Keratinocyte (primary cell): ENCODE results near the gene LETMD1. TPM values are rescaled to one million over a fixed set of nuclear protein-coding genes. Genes with fewer than 3 reads are reported as not detected.

ENCODE experiments used
- DNase-seq: peaks from one replicate; pipeline ENCODE4 v3.0.0-alpha.2; 2011; ENCODE audit warnings: low read depth, missing footprints, low spot score
- FAIRE-seq: peaks from 2 replicates; lab custom pipeline; 2011; peaks lifted over from hg19 to GRCh38; lab: Jason Lieb, UNC
- H2AFZ ChIP-seq: 2 replicates; pipeline ENCODE4 v1.6.0; 2012; ENCODE audit warnings: low read length, control low read depth, inconsistent platforms; ENCODE audit not compliant: control insufficient read depth
- H3K27ac ChIP-seq: 2 replicates; pipeline ENCODE4 v1.5.1; 2011; ENCODE audit warnings: low read length; ENCODE audit not compliant: control insufficient read depth, insufficient read depth
- H3K27me3 ChIP-seq: 3 replicates; pipeline ENCODE4 v1.6.0; 2011; ENCODE audit warnings: low read length; ENCODE audit not compliant: control insufficient read depth, insufficient read depth; ENCODE audit errors: extremely low read depth
- H3K36me3 ChIP-seq, 2 experiments: 2 replicates in 1 of 2; 3 replicates in 1 of 2; pipeline ENCODE4 v1.5.1; 2011; ENCODE audit warnings: low read length in 2 of 2, mild to moderate bottlenecking in 1 of 2; ENCODE audit not compliant: control insufficient read depth in 2 of 2, insufficient read depth in 2 of 2; ENCODE audit errors: extremely low read depth in 1 of 2
- H3K4me1 ChIP-seq: 3 replicates; pipeline ENCODE4 v1.5.1; 2011; ENCODE audit warnings: low read length; ENCODE audit not compliant: control insufficient read depth, insufficient read depth; ENCODE audit errors: extremely low read depth
- H3K4me2 ChIP-seq: 3 replicates; pipeline ENCODE4 v1.6.0; 2011; ENCODE audit warnings: low read depth, low read length; ENCODE audit not compliant: control insufficient read depth, insufficient read depth; ENCODE audit errors: extremely low read depth
- H3K4me3 ChIP-seq, 3 experiments: fragments of 200-600 bp in 1 of 3; sonication (generic) in 1 of 3; 2 replicates in 2 of 3; 3 replicates in 1 of 3; pipeline ENCODE4 v1.5.1; 2011 to 2016; ENCODE audit warnings: low read length in 3 of 3, mild to moderate bottlenecking in 3 of 3, control low read depth in 2 of 3, inconsistent platforms in 1 of 3, low read depth in 1 of 3, mixed read lengths in 1 of 3, mixed run types in 1 of 3, moderate library complexity in 1 of 3; ENCODE audit not compliant: control insufficient read depth in 2 of 3, insufficient read depth in 2 of 3; ENCODE audit errors: extremely low read depth in 1 of 3
- H3K79me2 ChIP-seq: 2 replicates; pipeline ENCODE4 v1.6.0; 2012; ENCODE audit warnings: low read length; ENCODE audit not compliant: control insufficient read depth, insufficient read depth
- H3K9ac ChIP-seq: 3 replicates; pipeline ENCODE4 v1.6.0; 2011; ENCODE audit warnings: low read length; ENCODE audit not compliant: control insufficient read depth, insufficient read depth; ENCODE audit errors: extremely low read depth
- H3K9me1 ChIP-seq: 3 replicates; pipeline ENCODE4 v1.6.0; 2011; ENCODE audit warnings: low read length; ENCODE audit not compliant: control insufficient read depth, insufficient read depth; ENCODE audit errors: extremely low read depth
- H3K9me3 ChIP-seq: 2 replicates; pipeline ENCODE4 v1.5.1; 2012; ENCODE audit warnings: low read depth, low read length; ENCODE audit not compliant: control insufficient read depth
- H4K20me1 ChIP-seq: 3 replicates; pipeline ENCODE4 v1.6.0; 2011; ENCODE audit warnings: low read length; ENCODE audit not compliant: control insufficient read depth, insufficient read depth; ENCODE audit errors: extremely low read depth
- CTCF ChIP-seq, 3 experiments: IDR thresholded peaks in 1 of 3; conservative IDR thresholded peaks in 1 of 3; optimal IDR thresholded peaks in 1 of 3; 2 replicates in 2 of 3; 3 replicates in 1 of 3; pipeline versions ENCODE3 to v1.5.1; 2011; ENCODE audit warnings: low read length in 3 of 3, mild to moderate bottlenecking in 3 of 3, moderate library complexity in 2 of 3, control low read depth in 1 of 3, inconsistent platforms in 1 of 3; ENCODE audit not compliant: insufficient read depth in 2 of 3; ENCODE audit errors: extremely low read depth in 1 of 3
- EZH2 ChIP-seq: IDR thresholded peaks from one replicate; pipeline ENCODE4 v1.6.1; 2012; ENCODE audit warnings: inconsistent platforms, mild to moderate bottlenecking, low read length, moderate library complexity
- dilution Hi-C: fragments of 300-500 bp; cut with MboI; formaldehyde crosslinking; loops from one replicate; pipeline ENCODE4 v1.7.0; 2020; ENCODE audit warnings: low sequenced_read_pairs; ENCODE audit not compliant: extremely low pct_ligation_motif_present
- polyA plus RNA-seq, 5 experiments: library from polyadenylated mRNA; depleted of rRNA in 3 of 5; stranded (reverse) in 3 of 5; stranded (forward) in 1 of 5; unstranded in 1 of 5; fragments of >200 nt; gene quantifications; 1 replicate in 1 of 5; 2 replicates in 3 of 5; 3 replicates in 1 of 5; pipeline versions ENCODE4 v1.2.1 to v1.2.3, GENCODE V29; 2011 to 2012; ENCODE audit warnings: missing spikeins in 2 of 5, low read depth in 1 of 5, low replicate concordance in 1 of 5

Gene LETMD1
- polyA plus RNA-seq, 1 donor (not counting 4 experiments of a cell fraction or from before 2014, with no cell fraction given), result 51.1 TPM

- peaks cover 7% of the 10 kb centered on the region for H3K4me1 ChIP-seq
- H3K9ac ChIP-seq, result no peak overlapping the region
- H3K27ac ChIP-seq, result no peak overlapping the region
- DNase-seq (no peak), FAIRE-seq (no peak)
- no peak overlapping the region for H2AFZ ChIP-seq
- dilution Hi-C loops, result no loop called here
- H3K79me2 ChIP-seq, result peaks cover 65% of the 10 kb centered on the region
- no peaks in the 10 kb centered on the region for H3K27me3 ChIP-seq
- H3K4me2 ChIP-seq, result no peak overlapping the region
- no peaks in the 10 kb centered on the region for H3K9me3 ChIP-seq
- no peaks in the 10 kb centered on the region for H3K36me3 ChIP-seq
- no peaks in the 10 kb centered on the region for H3K9me1 ChIP-seq
- no peaks in the 10 kb centered on the region for H4K20me1 ChIP-seq
- no peak overlapping the region for H3K4me3 ChIP-seq
- no peak for TF ChIP-seq EZH2
- no peak for TF ChIP-seq CTCF (optimal IDR thresholded peaks at IDR 0.05 in 1 of 3, IDR thresholded peaks at IDR 0.05 in 1 of 3, conservative IDR thresholded peaks at IDR 0.05 in 1 of 3; ENCODE audit: extremely low read depth in 1 of 3, insufficient read depth in 2 of 3, low read length in 3 of 3)
Measured at GRCh38 chr12:51019927-51020326, 28.2 kb upstream of the LETMD1 start.

GRCh38 chr12:51020448-51021182 is 27.5 kb upstream of the LETMD1 start:
- no peak for TF ChIP-seq CTCF (optimal IDR thresholded peaks at IDR 0.05 in 1 of 3, IDR thresholded peaks at IDR 0.05 in 1 of 3, conservative IDR thresholded peaks at IDR 0.05 in 1 of 3; ENCODE audit: extremely low read depth in 1 of 3, insufficient read depth in 2 of 3, low read length in 3 of 3)
- Histone ChIP-seq H4K20me1 (no peaks in the 10 kb centered on the region), H3K36me3 (no peaks in the 10 kb centered on the region), H3K79me2 (peaks cover 66% of the 10 kb centered on the region), H3K9me3 (no peaks in the 10 kb centered on the region), H3K27ac (no peak overlapping the region), H3K27me3 (no peaks in the 10 kb centered on the region), H3K4me3 (no peak overlapping the region), H3K4me1 (peaks cover 7% of the 10 kb centered on the region), H2AFZ (no peak overlapping the region), H3K9ac (no peak overlapping the region), H3K4me2 (no peak overlapping the region), H3K9me1 (no peaks in the 10 kb centered on the region)
- dilution Hi-C loops, result no loop called here
- FAIRE-seq (no peak), DNase-seq (no peak)
